ENCODE data around the gene RIT1.
"Not testable (repeated sequence)": the region's sequence is repeated elsewhere in the genome, so short reads cannot be mapped to it uniquely, and the experiment has no call there.

Gene RIT1

DNA sequence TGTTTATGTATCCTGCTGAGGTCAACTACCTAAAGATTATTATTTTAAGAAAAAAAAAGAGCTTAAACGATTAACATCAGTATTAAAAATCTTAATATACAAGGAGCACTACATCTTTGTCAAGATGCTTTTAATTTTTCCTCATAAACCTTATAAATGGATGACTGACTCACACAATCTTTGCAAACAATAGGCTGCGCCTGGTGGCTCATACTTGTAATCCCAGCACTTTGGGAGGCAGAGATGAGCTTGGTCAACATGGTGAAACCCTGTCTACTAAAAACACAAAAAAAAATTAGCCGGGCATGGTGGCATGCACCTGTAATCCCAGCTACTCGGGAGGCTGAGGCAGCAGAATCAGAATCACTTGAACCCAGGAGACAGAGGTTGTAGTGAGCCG, 21.3 kb upstream of the RIT1 start:
- DNase-seq, result no peak

DNA sequence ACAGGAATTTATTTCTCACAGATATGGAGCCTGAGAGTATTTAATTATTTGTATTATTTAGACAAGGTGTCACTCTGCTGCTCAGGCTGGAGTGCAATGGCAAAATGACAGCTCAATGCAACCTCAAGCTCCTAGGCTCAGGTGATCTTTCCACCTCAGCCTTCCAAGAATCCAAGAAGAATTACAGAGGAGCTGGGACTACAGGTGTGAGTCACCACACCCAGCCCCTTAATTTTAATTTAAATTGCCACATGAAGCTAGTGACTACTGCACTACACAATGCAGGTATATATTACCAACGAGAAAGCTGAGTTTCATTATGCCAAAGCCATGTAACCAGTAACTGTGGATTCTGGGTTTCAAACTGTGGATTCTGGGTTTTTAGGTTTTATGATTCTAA, 20.9 kb upstream of the RIT1 start:
- no peak for DNase-seq

DNA sequence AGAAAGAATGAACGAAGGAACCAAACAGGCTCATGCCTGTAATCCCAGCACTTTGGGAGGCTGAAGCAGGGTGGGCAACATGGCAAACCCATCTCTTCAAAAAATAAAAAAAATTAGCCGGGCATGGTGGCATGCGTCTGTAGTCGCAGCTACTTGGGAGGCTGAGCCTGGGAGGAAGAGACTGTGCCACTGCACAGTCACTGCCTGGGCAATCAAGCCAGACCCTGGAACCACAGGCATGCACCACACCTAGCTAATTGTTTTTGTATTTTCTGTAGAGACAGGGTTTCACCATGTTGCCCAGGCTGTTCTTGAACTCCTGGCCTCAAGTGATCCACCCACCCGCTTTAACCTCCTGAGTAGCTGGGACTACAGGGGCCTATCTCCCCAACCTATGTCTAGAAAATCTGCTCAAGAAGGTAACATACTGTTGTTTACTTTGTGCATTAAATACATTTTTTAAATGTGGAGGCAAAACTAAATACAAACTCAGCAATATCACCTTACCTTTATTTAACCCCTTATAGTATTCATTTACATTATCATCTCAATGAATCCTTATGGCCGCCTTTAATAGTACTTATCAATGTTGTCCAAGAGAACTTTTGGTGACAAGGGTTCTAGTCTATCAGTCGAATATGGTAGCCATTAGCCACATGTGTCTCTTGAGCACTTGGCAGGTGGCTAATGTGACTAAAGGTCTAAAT, 20.3 kb upstream of the RIT1 start:
- DNase-seq, result no peak

DNA sequence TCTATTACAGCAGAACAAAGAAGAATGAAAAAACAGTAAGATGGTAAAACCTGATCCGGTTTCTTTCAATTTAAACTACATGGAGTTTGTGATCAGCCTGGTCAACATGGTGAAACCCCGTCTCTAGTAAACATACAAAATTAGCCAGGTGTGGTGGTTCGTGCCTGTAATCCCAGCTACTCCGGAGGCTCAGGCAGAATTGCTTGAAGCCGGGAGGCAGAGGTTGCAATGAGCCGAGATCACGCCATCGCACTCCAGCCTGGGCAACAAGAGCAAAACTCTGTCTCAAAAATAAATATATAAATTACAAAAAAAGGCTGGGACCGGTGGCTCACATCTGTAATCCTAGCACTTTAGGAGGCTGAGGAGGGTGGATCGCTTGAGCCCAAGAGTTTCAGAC, 19.6 kb upstream of the RIT1 start:
- not testable (repeated sequence) for DNase-seq

DNA sequence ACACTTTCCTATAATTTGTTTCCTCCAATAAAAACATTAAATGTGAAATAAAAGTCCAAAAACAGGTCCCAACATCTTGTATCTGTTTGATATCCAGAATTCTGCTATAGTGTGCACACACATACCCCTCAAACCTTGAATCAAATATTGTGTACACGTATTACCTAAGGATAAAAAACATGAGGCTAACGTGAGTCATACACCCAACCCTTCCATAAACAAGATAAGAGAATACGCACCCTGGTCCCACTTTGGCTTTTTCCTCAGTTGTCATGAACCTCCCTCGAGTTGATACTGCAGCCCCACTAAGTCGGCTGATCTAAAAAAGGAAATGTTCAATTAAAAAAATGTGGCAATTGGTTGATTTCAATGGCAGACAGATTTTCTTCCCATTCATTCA, 17.9 kb upstream of the RIT1 start:
- DNase-seq, result no peak

DNA sequence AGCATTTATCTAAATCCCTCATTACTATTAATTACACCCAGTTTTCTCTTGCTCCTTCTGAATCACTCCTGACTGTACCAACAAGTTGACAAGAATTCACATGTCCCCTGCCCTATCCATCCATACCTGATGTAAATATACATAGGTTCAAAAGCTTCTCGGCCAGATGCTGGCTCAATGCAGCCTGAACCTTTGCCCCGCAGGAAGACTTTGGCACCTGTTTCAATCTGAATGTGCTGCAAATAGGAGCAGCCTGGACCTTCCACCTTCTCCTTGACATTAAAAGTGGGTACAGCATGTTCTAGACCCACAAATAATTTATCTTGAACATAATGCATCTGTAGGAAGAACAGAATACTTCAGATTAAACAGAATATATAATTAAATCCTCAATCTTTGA, 14.4 kb upstream of the RIT1 start:
- DNase-seq, result no peak

DNA sequence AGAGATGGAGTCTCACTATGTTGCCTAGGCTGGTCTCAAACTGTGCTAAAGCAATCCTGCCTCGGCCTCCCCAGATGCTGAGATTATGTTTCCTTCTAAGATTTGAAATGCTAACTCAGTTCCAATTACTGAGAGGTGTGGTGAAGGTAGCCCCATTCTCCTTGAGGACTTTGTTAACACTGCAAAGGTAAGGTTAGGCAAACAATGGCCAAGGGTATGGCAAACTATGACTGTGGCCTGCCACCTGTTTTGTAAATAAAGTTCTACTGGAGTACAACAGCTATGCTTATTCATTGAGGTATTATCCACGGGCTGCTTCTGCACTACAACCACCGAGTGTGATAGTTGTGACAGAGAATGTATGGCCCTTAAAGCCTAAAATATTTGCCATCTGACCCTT, 9.6 kb upstream of the RIT1 start:
- no peak for DNase-seq

DNA sequence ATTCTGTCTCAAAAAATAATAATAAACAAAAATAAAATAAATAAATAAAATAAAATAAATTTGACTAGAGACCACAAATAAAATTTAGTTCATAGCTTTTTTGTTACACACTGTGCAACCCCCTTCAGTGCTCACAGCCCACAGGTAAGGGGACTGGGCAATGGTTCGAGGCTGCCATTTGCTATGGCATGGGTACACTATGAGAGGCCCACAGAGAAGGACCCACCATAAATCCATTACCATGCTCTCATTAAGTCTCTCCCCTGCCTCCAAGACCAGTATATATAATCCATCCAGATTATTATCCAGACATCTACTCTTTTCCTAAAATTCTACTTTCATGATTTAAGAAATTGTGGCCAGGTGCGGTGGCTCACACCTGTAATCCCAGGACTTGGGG, 8.7 kb upstream of the RIT1 start:
- no peak for DNase-seq

DNA sequence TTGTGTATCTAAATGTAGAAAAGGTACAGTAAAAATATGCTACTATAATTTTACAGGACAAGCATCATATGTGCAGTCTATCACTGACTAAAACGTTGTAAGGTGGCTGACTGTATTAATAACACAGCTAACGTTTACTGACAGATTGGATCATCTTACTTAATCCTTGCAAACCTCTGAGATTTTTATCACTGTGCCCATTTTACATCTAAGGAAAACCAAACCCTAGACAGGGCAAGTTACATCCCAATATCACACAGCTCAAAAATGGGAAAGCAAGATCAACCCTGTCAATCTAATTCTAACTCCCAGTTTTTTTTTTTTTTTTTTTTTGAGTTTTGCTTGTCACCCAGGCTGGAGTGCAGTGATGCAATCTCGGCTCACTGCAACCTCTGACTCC, 7.5 kb upstream of the RIT1 start:
- DNase-seq, result no peak

DNA sequence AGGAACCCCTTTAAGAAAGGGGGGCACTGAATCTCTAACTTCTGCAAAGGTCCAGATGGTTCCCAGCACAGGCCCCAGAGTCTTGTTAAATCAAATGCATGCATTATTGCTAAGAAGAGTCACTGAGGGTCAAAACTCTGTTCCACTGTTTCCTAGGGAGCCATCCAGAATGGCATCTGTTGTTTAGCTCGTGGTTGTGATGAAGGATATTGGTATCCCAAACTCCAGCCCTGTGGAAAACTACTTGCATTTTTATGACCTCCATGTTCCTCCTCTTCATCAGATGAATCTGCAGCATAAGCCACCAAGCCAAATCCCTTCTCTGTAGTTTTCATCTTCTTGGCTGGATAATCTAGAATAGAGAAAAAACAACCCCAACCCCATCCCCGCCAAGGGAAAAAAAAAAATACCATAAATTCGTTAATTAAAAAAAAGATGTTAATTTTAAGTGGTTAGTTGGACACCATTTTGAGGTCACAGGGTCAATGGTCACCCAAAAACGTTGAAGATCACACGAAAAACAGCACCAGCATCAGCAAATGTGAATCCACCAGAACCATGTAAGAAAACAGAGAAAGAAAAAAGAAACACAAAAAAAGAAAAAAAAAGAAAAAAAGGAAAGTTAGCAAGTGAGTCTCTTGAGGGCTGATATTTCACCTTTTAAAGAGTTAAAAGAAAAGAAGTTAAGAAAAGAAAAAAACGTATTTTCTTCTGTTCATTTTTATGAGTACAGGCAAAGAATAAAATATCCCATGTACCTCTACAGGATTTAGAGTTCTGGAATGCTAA, 3.0 kb upstream of the RIT1 start:
- no peak for DNase-seq

DNA sequence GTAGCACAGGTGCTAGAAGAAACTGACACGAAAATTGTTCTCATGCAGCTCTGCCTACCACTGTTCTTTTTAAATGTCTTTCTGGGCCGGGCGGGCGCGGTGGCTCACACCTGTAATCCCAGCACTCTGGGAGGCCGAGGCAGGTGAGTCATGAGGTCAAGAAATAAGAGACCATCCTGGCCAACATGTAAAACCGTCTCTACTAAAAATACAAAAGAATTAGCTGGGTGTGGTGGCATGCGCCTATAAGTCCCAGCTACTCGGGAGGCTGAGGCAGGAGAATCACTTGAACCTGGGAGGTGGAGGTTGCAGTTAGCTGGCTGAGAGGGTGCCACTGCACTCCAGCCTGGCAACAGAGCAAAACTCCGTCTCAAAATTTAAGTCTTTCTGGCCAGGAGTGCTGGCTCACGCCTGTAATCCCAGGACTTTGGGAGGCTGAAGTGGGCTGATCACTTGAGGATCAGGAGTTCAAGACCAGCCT, 947 bp upstream of the RIT1 start:
- DNase-seq, result no peak

DNA sequence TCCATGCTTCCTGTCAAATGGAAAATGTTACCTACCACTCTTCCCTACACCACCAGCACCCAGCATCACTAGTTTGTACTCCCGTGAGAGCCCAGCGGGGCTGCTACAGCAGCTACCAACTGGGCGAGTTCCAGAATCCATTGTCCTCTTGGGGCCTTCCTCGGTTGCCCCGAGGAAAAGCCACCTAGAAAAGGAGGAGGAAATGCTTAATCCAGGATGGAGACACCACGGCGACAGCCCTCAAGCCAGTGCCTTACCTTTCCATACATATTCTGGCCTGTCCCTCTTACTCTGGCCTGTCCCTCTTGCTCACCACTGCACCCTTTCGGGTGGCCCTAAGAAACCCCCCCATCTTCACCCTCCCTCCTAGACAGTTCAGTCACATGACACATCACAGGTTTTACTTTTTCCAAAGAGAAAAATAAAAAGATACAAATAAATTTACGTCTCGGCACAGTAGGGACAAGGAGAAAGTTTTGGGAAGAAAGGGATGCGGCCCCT, 478 bp downstream of the RIT1 start:
- DNase-seq, result no peak

DNA sequence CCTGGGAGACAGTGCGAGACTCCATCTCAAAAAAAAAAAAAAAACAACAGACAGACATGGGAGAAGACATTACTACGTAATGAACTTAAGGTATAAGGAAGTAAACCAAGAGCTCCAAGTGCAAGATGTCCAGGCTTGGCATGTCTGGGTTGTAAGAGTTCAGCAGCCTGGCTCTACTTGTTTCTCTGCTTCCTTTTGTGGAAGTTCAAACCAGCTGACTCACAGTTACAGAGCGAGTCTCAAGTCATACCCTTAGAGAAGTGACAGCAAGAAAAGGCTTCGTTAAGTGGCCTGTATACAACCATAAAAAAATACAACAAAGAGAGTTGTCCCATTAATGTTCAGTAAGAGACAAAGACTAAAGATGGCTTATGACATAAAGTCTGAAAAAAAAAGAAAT, 1.3 kb downstream of the RIT1 start:
- DNase-seq, result no peak

DNA sequence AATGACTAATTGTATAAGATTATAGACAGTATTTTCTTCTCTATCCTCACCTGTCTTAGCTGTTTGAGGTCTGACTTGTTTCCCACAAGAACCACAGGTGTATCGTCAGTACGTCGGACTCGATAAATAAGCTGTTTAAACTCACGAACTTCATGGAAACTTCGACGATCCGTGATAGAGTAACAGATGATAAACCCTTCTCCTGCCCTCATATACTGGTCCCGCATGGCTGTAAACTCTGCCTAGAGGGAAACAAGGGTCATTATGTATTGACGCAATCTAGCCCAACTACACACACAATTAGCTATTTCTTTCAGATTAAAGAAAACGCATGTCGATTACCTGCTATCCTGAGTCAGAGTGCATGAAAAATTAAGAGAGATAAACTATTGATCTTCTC, 6.9 kb downstream of the RIT1 start:
- no peak for DNase-seq

DNA sequence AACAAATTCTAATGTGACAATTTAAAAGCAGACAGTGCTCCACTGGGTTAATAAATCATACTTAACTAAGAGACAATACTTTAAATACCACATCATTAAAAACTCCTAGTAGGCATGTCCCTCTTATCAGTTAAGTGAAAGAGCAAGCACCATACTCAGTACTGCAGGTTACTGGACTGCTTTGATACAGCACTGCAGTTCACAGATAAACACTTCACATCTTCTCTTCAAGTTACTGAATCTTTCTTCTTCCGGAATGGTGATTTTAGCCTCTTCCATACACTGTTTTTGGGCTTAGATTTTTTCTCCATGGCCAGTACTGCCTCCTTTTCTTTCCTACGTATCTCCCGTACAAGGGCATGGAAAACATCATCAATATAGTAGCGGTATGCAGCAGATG, 11.0 kb downstream of the RIT1 start:
- DNase-seq, result no peak

DNA sequence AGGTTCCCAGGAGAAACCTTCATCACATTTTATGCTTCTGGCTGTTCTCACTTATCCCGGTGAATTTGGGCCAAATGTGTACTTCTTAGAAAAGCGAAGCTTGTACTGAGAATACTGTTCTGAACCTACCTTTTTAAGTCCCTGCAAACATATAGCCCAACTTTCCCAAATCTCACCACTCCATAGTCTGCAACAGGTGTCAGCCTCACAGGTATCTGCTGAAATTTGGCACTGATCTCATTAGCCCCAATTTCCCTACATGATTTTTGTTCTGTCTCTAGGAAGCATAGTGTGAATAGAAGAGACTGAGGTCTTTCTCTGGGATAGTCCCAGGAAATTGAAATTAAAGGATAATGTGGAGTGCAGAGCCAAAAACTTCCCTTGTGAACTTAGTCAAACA, 11.5 kb downstream of the RIT1 start:
- no peak for DNase-seq

DNA sequence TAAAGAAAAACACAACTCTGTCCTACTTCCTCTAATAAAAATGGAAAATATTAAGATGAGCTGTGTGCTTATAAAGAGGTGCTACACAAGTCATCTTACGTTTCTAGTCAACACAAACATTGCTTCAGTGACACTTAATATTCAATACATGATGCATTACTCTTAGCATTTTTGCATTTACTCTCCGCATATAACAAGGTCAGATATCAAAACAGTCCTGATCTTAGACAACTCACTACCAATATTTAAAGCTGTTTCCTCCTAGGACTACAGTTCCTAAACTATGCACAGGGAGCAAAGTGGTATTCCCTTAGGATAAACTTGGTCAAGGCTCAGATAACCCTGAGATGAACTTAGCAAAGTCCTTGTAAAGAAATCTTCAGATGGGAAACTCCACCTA, 12.3 kb downstream of the RIT1 start:
- no peak for DNase-seq

DNA sequence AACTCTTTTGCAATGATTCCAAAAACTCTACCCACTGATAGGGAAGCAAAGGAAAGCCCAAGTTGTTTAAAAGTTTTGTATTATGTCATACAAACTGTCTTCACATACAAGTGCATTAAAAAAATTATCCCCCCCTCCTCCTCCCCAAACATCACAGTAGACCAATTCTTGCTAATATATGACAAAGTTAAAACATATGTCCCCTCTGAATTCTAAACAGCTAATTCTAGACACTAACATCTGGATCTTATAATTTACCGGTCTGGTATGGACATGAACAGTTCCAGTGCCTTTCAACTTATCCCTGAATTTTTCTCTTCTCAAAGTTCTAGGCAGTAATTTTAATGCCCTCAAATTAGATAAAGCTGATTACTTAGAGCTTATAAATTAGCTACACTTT, 13.4 kb downstream of the RIT1 start:
- no peak for DNase-seq

DNA sequence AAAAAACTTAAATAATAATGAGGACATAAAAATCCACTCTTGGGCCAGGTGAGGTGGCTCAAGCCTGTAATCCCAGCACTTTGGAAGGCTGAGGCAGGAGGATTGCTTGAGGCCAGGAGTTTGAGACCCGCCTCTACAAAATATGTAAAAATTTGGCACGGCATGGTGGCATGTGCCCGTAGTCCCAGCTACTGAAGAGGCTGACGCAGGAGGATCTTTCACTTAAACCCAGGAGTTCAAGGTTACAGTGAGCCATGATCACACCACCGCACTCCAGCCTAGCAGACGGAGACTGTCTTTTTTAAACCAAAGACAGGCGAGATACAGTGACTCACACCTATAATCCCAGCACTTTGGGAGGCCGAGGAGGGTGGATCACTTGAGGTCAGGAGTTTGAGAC, 14.7 kb downstream of the RIT1 start:
- not testable (repeated sequence) for DNase-seq

DNA sequence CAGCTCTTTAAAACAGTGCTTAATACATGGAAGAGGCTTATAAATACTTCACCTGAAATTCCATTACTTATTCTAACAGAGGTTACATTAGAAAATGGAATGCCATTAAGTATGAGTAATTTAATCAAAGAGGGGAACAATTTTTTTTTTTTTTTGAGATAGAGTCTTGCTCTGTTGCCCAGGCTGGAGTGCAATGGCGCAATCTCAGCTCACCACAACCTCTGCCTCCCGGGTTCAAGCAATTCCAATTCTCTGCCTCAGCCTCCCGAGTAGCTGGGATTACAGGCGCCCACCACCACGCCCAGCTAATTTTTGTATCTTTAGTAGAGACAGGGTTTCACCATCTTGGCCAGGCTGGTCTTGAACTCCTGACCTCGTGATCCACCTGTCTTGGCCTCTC, 15.5 kb downstream of the RIT1 start:
- not testable (repeated sequence) for DNase-seq

DNA sequence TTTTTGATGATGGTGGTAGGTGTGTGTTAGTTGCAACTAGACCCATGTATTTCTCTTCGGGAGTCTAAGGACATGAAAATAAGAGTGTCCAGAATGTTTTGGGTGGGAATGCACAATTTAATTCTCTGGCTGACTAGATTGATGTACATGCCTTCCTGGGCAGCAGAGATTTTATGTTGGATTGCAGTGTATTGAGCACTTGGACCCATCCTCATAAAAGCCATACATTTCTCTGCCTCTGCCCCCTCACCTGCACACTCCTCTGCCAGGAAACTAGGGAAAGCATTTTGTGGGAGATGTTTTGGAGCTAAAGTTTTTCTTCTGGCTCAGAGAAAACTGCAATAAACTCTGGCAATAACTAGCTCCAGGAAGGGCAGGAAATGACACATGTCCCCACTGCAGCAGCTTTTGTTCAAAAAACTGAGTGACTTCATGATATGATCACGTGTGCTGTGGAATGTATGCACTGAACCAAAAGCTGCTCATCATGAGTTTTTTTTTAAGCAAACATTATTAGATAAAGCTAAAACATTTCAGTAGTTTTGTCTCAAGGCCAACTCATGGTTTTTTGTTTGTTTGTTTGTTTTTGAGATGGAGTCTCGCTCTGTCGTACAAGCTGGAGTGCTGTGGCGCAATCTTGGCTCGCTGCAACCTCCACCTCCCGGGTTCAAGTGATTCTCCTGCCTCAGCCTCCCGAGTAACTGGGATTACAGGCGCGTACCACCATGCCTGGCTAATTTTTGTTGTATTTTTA, 17.6 kb downstream of the RIT1 start:
- DNase-seq, result no peak

DNA sequence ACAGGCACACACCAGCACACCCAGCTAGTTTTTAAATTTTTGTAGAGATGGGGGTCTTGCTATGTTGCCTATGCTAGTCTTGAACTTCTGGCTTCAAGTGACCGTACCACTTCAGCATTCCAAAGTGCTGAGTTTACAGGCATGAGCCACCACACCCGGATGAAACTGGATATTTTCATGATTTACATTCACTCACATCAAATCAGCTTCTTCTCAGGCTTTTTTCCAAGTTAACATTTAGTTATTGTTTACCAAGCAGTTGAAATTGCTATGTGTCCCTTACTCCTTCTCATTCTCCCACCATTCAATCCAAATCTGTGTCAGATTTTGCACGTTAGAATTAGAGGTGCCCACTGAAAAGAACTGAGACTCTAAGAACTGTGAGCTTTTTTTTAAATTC, 18.4 kb downstream of the RIT1 start:
- no peak for DNase-seq

DNA sequence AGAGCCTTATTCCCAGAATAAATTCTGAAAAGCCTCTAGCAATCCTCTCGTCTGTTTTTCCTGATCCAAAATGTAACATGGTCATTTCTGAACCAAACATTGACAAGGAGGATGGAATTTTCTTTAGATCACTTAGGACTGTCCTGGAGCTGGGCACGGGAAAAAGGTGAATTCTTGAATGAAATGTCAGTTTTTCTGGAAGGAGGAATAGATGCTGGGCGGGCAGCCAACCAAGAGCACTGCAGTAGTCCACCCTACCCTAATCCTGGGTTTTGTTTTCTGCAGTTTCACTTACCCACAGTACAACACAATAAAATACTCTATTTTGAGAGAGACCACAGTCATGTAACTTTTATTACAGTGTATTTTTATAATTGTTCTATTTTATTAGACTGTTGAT, 20.9 kb downstream of the RIT1 start:
- DNase-seq, result no peak

DNA sequence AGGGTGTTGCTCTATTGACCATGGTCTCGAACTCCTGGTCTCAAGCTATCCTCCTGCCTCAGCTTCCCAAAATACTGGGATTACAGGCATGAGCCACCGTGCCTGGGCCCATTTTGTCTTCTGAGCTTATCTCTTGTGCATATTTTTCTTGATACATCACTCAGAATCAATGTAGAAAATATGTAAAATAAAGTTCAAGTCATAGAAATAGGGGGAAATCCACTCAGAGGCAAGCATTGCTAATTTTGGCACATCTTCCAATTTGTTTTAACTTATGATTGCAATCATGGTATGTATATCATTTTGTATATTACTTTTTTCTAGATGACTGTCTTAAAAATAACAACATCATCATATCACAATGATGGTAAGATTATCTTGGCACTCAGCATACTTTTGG, 21.6 kb downstream of the RIT1 start:
- no peak for DNase-seq
